ENCODE results near the gene TMEM26. TPM values are rescaled to one million over a fixed set of nuclear protein-coding genes. Genes with fewer than 3 reads are reported as not detected.

Gene TMEM26
- total and polyA plus RNA-seq, 2 of the 8 experiments (the other 6 are each of a cell fraction or from before 2014, with no cell fraction given), result 1.6 to 2.8 TPM

DNA sequence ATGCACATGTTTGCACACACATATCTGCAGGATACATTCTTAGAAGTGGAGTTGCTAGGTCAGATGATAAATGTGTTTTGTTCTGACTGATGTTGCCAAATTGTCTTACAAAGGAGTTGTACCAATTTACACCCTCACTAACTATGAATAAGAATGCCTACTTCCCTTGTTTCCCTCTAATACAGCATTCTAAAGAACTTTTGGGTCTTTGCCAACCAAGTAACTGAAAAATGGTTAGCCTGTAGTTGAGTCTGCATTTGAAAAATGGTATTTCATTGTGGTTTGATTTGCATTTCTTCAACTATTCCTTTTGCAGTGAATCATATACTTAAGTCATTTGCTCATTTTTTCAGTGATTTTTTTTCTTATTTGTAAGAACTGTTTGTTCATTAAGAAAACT lies 48.4 kb downstream of the TMEM26 start (continued):
- TF ChIP-seq, protein P1, sequence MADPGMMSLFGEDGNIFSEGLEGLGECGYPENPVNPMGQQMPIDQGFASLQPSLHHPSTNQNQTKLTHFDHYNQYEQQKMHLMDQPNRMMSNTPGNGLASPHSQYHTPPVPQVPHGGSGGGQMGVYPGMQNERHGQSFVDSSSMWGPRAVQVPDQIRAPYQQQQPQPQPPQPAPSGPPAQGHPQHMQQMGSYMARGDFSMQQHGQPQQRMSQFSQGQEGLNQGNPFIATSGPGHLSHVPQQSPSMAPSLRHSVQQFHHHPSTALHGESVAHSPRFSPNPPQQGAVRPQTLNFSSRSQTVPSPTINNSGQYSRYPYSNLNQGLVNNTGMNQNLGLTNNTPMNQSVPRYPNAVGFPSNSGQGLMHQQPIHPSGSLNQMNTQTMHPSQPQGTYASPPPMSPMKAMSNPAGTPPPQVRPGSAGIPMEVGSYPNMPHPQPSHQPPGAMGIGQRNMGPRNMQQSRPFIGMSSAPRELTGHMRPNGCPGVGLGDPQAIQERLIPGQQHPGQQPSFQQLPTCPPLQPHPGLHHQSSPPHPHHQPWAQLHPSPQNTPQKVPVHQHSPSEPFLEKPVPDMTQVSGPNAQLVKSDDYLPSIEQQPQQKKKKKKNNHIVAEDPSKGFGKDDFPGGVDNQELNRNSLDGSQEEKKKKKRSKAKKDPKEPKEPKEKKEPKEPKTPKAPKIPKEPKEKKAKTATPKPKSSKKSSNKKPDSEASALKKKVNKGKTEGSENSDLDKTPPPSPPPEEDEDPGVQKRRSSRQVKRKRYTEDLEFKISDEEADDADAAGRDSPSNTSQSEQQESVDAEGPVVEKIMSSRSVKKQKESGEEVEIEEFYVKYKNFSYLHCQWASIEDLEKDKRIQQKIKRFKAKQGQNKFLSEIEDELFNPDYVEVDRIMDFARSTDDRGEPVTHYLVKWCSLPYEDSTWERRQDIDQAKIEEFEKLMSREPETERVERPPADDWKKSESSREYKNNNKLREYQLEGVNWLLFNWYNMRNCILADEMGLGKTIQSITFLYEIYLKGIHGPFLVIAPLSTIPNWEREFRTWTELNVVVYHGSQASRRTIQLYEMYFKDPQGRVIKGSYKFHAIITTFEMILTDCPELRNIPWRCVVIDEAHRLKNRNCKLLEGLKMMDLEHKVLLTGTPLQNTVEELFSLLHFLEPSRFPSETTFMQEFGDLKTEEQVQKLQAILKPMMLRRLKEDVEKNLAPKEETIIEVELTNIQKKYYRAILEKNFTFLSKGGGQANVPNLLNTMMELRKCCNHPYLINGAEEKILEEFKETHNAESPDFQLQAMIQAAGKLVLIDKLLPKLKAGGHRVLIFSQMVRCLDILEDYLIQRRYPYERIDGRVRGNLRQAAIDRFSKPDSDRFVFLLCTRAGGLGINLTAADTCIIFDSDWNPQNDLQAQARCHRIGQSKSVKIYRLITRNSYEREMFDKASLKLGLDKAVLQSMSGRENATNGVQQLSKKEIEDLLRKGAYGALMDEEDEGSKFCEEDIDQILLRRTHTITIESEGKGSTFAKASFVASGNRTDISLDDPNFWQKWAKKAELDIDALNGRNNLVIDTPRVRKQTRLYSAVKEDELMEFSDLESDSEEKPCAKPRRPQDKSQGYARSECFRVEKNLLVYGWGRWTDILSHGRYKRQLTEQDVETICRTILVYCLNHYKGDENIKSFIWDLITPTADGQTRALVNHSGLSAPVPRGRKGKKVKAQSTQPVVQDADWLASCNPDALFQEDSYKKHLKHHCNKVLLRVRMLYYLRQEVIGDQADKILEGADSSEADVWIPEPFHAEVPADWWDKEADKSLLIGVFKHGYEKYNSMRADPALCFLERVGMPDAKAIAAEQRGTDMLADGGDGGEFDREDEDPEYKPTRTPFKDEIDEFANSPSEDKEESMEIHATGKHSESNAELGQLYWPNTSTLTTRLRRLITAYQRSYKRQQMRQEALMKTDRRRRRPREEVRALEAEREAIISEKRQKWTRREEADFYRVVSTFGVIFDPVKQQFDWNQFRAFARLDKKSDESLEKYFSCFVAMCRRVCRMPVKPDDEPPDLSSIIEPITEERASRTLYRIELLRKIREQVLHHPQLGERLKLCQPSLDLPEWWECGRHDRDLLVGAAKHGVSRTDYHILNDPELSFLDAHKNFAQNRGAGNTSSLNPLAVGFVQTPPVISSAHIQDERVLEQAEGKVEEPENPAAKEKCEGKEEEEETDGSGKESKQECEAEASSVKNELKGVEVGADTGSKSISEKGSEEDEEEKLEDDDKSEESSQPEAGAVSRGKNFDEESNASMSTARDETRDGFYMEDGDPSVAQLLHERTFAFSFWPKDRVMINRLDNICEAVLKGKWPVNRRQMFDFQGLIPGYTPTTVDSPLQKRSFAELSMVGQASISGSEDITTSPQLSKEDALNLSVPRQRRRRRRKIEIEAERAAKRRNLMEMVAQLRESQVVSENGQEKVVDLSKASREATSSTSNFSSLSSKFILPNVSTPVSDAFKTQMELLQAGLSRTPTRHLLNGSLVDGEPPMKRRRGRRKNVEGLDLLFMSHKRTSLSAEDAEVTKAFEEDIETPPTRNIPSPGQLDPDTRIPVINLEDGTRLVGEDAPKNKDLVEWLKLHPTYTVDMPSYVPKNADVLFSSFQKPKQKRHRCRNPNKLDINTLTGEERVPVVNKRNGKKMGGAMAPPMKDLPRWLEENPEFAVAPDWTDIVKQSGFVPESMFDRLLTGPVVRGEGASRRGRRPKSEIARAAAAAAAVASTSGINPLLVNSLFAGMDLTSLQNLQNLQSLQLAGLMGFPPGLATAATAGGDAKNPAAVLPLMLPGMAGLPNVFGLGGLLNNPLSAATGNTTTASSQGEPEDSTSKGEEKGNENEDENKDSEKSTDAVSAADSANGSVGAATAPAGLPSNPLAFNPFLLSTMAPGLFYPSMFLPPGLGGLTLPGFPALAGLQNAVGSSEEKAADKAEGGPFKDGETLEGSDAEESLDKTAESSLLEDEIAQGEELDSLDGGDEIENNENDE (IDR thresholded peaks at IDR 0.05; ENCODE audit: insufficient replicate concordance, low read length), result no peak
